Left ventricle myocardium inferior (tissue), 1 donor: ENCODE data around the gene KDM6B. TPM values are rescaled to one million over a fixed set of nuclear protein-coding genes. Genes with fewer than 3 reads are reported as not detected.
A peak's percentile ranks its signal among the peaks of the same experiment; 100 is the strongest.

Experiments
- DNase-seq: peaks from one replicate; pipeline ENCODE4 v3.0.0-alpha.2; 2020
- H3K27ac ChIP-seq: fragments of 200-600 bp; replicated peaks from 2 replicates; pipeline ENCODE4 v1.8.0; 2021
- H3K27me3 ChIP-seq: fragments of 200-600 bp; 2 replicates; pipeline ENCODE4 v1.8.0; 2021; ENCODE audit warnings: low read depth
- H3K36me3 ChIP-seq: fragments of 200-600 bp; 2 replicates; pipeline ENCODE4 v1.8.0; 2021
- H3K4me1 ChIP-seq: fragments of 200-600 bp; 2 replicates; pipeline ENCODE4 v1.8.0; 2021
- H3K4me3 ChIP-seq: fragments of 200-600 bp; 2 replicates; pipeline ENCODE4 v1.8.0; 2021; ENCODE audit warnings: mild to moderate bottlenecking, moderate library complexity
- H3K9me3 ChIP-seq: fragments of 200-600 bp; replicated peaks from 2 replicates; pipeline ENCODE4 v1.8.0; 2021
- intact Hi-C: fragments of 100-400 bp; cut with micrococcal nuclease; formaldehyde crosslinking; loops from one replicate; pipeline ENCODE4 v1.11.0; 2022
- total RNA-seq: library from RNA; stranded (reverse); fragmentation: NEBNext Ultra II Directional; extraction: Animal tissue kit (Norgen Biotek cat#: 25700); gene quantifications from one replicate; pipeline ENCODE4 v1.2.1, GENCODE V29; 2021
- TF ChIP-seq, protein P1 (sequence below): fragments of 200-600 bp; IDR thresholded peaks from 2 replicates; pipeline ENCODE4 v1.8.0; 2021; ENCODE audit warnings: antibody characterized with exemption, mild to moderate bottlenecking, borderline replicate concordance
- donor health status: DM: no; HTN: yes; CAD: no; lungs with severe emphysema.

The KDM6B gene
- total RNA-seq, 1 donor from 2014 or later: 23.3 TPM

DNA sequence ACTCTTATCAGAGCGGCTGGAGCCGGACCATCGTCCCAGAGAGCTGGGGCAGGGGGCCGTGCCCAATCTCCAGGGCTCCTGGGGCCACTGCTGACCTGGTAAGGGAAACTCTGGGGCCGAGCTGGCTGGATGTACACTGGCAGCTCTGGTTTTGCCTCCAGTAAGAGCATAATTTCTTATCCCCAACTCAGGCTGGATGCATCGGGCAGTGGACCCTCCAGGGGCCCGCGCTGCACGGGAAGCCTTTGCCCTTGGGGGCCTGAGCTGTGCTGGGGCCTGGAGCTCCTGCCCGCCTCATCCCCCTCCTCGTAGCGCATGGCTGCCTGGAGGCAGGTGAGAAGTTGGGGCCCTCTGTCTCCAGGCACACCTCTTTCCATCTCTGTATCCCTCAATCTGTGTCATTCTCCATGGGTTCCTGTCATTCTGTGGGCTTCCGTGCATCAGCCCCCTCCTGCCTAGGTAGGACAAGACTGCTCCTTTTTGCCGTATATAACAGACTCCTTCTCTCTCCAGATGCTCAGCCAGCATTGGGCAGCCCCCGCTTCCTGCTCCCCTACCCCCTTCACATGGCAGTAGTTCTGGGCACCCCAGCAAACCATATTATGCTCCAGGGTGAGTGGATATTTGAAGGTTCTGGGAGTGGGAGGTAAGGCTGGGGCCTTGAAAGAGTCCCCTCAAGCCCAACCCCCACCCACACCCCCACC is 11.5 kb downstream of the KDM6B start:
- H3K9me3 ChIP-seq: no peaks in the 10 kb centered on the region
- peak overlapping the region; percentile 96 for H3K27ac ChIP-seq
- H3K36me3 ChIP-seq: peaks cover 47% of the 10 kb centered on the region
- TF ChIP-seq, protein P1, sequence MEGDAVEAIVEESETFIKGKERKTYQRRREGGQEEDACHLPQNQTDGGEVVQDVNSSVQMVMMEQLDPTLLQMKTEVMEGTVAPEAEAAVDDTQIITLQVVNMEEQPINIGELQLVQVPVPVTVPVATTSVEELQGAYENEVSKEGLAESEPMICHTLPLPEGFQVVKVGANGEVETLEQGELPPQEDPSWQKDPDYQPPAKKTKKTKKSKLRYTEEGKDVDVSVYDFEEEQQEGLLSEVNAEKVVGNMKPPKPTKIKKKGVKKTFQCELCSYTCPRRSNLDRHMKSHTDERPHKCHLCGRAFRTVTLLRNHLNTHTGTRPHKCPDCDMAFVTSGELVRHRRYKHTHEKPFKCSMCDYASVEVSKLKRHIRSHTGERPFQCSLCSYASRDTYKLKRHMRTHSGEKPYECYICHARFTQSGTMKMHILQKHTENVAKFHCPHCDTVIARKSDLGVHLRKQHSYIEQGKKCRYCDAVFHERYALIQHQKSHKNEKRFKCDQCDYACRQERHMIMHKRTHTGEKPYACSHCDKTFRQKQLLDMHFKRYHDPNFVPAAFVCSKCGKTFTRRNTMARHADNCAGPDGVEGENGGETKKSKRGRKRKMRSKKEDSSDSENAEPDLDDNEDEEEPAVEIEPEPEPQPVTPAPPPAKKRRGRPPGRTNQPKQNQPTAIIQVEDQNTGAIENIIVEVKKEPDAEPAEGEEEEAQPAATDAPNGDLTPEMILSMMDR: no peak
- DNase-seq: no peak
- no peaks in the 10 kb centered on the region for H3K27me3 ChIP-seq
- H3K4me1 ChIP-seq: peaks cover 56% of the 10 kb centered on the region
- intact Hi-C loops: no loop called here
- peak overlapping the region; percentile 80 for H3K4me3 ChIP-seq

DNA sequence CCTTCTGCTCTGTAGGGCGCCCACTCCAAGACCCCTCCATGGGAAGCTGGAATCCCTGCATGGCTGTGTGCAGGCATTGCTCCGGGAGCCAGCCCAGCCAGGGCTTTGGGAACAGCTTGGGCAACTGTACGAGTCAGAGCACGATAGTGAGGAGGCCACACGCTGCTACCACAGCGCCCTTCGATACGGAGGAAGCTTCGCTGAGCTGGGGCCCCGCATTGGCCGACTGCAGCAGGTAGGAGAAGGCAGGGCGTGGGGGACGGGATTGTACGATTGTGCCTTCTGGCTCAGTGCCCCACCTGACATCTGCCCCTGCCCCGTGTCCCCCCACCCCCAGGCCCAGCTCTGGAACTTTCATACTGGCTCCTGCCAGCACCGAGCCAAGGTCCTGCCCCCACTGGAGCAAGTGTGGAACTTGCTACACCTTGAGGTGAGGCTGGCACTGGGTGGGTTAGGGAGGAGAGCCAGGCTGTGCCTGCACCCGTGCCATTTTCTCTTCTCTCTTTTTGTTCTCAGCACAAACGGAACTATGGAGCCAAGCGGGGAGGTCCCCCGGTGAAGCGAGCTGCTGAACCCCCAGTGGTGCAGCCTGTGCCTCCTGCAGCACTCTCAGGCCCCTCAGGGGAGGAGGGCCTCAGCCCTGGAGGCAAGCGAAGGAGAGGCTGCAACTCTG is 12.2 kb downstream of the KDM6B start:
- no peak for DNase-seq
- no peak overlapping the region for H3K27ac ChIP-seq
- peaks cover 51% of the 10 kb centered on the region for H3K4me1 ChIP-seq
- TF ChIP-seq, protein P1: no peak
- peaks cover 54% of the 10 kb centered on the region for H3K36me3 ChIP-seq
- no peak overlapping the region for H3K4me3 ChIP-seq
- no peaks in the 10 kb centered on the region for H3K9me3 ChIP-seq
- intact Hi-C loops: no loop called here
- no peaks in the 10 kb centered on the region for H3K27me3 ChIP-seq

DNA sequence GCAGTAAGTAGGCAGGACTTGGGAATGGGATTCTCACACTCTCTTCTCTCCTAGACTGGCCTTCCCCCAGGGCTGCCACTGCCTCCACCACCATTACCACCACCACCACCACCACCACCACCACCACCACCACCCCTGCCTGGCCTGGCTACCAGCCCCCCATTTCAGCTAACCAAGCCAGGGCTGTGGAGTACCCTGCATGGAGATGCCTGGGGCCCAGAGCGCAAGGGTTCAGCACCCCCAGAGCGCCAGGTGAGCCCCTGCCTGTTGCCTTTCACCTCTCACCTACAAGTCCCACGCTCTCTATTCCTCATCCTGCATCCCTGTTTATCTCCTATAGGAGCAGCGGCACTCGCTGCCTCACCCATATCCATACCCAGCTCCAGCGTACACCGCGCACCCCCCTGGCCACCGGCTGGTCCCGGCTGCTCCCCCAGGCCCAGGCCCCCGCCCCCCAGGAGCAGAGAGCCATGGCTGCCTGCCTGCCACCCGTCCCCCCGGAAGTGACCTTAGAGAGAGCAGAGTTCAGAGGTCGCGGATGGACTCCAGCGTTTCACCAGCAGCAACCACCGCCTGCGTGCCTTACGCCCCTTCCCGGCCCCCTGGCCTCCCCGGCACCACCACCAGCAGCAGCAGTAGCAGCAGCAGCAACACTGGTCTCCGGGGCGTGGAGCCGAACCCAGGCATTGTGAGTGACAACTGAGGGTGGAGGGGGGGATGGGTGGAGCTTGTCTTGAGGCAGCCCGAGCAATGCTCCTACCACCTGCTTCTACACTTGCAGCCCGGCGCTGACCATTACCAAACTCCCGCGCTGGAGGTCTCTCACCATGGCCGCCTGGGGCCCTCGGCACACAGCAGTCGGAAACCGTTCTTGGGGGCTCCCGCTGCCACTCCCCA is 13.0 kb downstream of the KDM6B start:
- intact Hi-C loops: no loop called here
- peaks cover 58% of the 10 kb centered on the region for H3K36me3 ChIP-seq
- no peak overlapping the region for H3K4me3 ChIP-seq
- no peaks in the 10 kb centered on the region for H3K27me3 ChIP-seq
- TF ChIP-seq, protein P1: no peak
- H3K4me1 ChIP-seq: peaks cover 50% of the 10 kb centered on the region
- no peak for DNase-seq
- H3K9me3 ChIP-seq: no peaks in the 10 kb centered on the region
- no peak overlapping the region for H3K27ac ChIP-seq

GRCh38 chr17:7848131-7848579 is 14.1 kb downstream of the KDM6B start:
- H3K4me1 ChIP-seq: peaks cover 50% of the 10 kb centered on the region
- H3K4me3 ChIP-seq: no peak overlapping the region
- intact Hi-C loops: no loop called here
- no peak overlapping the region for H3K27ac ChIP-seq
- H3K36me3 ChIP-seq: peaks cover 69% of the 10 kb centered on the region
- H3K27me3 ChIP-seq: no peaks in the 10 kb centered on the region
- no peaks in the 10 kb centered on the region for H3K9me3 ChIP-seq
- DNase-seq: no peak
- TF ChIP-seq, protein P1: no peak

- no peak overlapping the region for H3K27ac ChIP-seq
- no peak for DNase-seq
- no peak overlapping the region for H3K4me3 ChIP-seq
- H3K27me3 ChIP-seq: no peaks in the 10 kb centered on the region
- TF ChIP-seq, protein P1: no peak
- H3K36me3 ChIP-seq: peaks cover 75% of the 10 kb centered on the region
- H3K4me1 ChIP-seq: peaks cover 49% of the 10 kb centered on the region
- H3K9me3 ChIP-seq: no peaks in the 10 kb centered on the region
- intact Hi-C loops: no loop called here
These were observed 14.7 kb downstream of the KDM6B start for GRCh38 chr17:7848739-7849129.
